Measurements from ENCODE around the gene EFL1. TPM values are rescaled to one million over a fixed set of nuclear protein-coding genes. Genes with fewer than 3 reads are reported as not detected.
A peak's percentile ranks its signal among the peaks of the same experiment; 100 is the strongest.

EFL1 gene
- total and polyA plus RNA-seq, 9 of the 15 experiments (the other 6 are each of a cell fraction or from before 2014, with no cell fraction given) = 4.8 to 32.5 (median 16.9) TPM

DNA sequence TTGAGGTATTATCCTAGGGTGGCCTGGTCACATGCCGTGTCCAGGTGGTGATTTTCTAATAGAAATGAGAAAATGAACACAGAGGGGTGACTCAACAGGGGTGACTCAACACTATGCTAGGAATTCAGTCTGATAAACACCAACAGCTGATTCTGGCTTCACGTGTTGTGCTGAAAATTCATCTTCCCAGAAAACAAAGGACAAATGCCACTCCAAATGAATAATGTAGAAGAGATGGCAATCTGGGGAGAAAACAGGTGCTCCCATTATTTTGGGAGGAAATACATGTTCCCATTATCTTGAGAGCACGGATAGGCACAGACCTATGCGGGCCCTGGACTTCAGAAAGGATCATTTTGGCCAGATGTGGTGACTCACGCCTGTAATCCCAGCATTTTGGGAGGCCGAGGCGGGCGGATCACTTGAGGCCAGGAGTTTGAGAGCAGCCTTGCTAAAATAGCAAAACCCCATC lies 115.5 kb downstream of the EFL1 start (continued):
- no peak for TF ChIP-seq MLX (CRISPR knock-in tag; conservative IDR thresholded peaks at IDR 0.05)
- no peak for TF ChIP-seq THRB (CRISPR knock-in tag; conservative IDR thresholded peaks at IDR 0.05)
- TF ChIP-seq, protein P1, sequence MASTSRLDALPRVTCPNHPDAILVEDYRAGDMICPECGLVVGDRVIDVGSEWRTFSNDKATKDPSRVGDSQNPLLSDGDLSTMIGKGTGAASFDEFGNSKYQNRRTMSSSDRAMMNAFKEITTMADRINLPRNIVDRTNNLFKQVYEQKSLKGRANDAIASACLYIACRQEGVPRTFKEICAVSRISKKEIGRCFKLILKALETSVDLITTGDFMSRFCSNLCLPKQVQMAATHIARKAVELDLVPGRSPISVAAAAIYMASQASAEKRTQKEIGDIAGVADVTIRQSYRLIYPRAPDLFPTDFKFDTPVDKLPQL (IDR thresholded peaks at IDR 0.05; ENCODE audit: extremely low read depth, insufficient read length) = no peak
- TF ChIP-seq, protein P2, sequence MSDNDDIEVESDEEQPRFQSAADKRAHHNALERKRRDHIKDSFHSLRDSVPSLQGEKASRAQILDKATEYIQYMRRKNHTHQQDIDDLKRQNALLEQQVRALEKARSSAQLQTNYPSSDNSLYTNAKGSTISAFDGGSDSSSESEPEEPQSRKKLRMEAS (CRISPR knock-in tag; IDR thresholded peaks at IDR 0.05) = no peak
- peak in 1 of 2 experiments; percentile 44; a peak in 1 of 4 replicates for TF ChIP-seq ARNT (IDR thresholded peaks at IDR 0.05)
- TF ChIP-seq GATAD2A (IDR thresholded peaks at IDR 0.05) = no peak
- no peak for TF ChIP-seq ZNF239 (CRISPR knock-in tag; IDR thresholded peaks at IDR 0.05)
- TF ChIP-seq OTX1 (CRISPR knock-in tag; IDR thresholded peaks at IDR 0.05) = no peak
- TF ChIP-seq C11orf30 (IDR thresholded peaks at IDR 0.05; ENCODE audit: low read depth) = peak; percentile 73
- TF ChIP-seq BACH1 (tag; IDR thresholded peaks at IDR 0.05) = peak; percentile 61; the same call in 1 of the 2 replicates
- no peak for TF ChIP-seq ZC3H4 (CRISPR knock-in tag; IDR thresholded peaks at IDR 0.05; ENCODE audit: borderline replicate concordance)
- no peak for TF ChIP-seq ZNF444 (CRISPR knock-in tag; IDR thresholded peaks at IDR 0.05)
- no peak for TF ChIP-seq HMGN3 (IDR thresholded peaks at IDR 0.05; ENCODE audit: borderline replicate concordance, extremely low read depth, insufficient read length, low read depth, low read length)
- no peak for TF ChIP-seq CBX2 (IDR thresholded peaks at IDR 0.05; ENCODE audit: insufficient read depth, low read length, poor library complexity, severe bottlenecking)
- no peak for TF ChIP-seq ZC3H11A (IDR thresholded peaks at IDR 0.05; ENCODE audit: low read depth, low read length)
- TF ChIP-seq, protein P3, sequence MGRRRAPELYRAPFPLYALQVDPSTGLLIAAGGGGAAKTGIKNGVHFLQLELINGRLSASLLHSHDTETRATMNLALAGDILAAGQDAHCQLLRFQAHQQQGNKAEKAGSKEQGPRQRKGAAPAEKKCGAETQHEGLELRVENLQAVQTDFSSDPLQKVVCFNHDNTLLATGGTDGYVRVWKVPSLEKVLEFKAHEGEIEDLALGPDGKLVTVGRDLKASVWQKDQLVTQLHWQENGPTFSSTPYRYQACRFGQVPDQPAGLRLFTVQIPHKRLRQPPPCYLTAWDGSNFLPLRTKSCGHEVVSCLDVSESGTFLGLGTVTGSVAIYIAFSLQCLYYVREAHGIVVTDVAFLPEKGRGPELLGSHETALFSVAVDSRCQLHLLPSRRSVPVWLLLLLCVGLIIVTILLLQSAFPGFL (CRISPR knock-in tag; IDR thresholded peaks at IDR 0.05) = no peak
- TF ChIP-seq MEIS2 (IDR thresholded peaks at IDR 0.05; ENCODE audit: partially characterized antibody) = peak; percentile 62
- TF ChIP-seq NFIC (IDR thresholded peaks at IDR 0.05) = no peak
- TF ChIP-seq KAT2B (IDR thresholded peaks at IDR 0.05; ENCODE audit: low read depth, low read length) = no peak
- no peak for TF ChIP-seq NRF1 (conservative IDR thresholded peaks at IDR 0.05 in 1 of 2, IDR thresholded peaks at IDR 0.05 in 1 of 2)
- TF ChIP-seq ZNF41 (CRISPR knock-in tag; conservative IDR thresholded peaks at IDR 0.05) = no peak
- TF ChIP-seq ZNF140 (CRISPR knock-in tag; IDR thresholded peaks at IDR 0.05) = no peak
- no peak for TF ChIP-seq SPI1 (IDR thresholded peaks at IDR 0.05; ENCODE audit: borderline replicate concordance, low read depth, low read length)
- no peak for TF ChIP-seq TCF3 (CRISPR knock-in tag; IDR thresholded peaks at IDR 0.05)
- no peak for TF ChIP-seq NUFIP1 (IDR thresholded peaks at IDR 0.05; ENCODE audit: partially characterized antibody)
- no peak for TF ChIP-seq NBN (IDR thresholded peaks at IDR 0.05; ENCODE audit: low read depth)
- TF ChIP-seq ZFPM2 (CRISPR knock-in tag; IDR thresholded peaks at IDR 0.05) = no peak

Data from K562 (cell line).